GM21360 (cell line): ENCODE measurements around the gene TACR2.

ENCODE experiments used
- ATAC-seq: cut with Tn5 transposase; IDR thresholded peaks from one replicate; pipeline ENCODE4 v1.9.1; 2021; ENCODE audit warnings: mild to moderate bottlenecking, moderate library complexity; ENCODE audit not compliant: unreplicated experiment

The TACR2 gene

GRCh38 chr10:69377191-69377590 lies 39.5 kb downstream of the TACR2 start:
- no peak for ATAC-seq

DNA sequence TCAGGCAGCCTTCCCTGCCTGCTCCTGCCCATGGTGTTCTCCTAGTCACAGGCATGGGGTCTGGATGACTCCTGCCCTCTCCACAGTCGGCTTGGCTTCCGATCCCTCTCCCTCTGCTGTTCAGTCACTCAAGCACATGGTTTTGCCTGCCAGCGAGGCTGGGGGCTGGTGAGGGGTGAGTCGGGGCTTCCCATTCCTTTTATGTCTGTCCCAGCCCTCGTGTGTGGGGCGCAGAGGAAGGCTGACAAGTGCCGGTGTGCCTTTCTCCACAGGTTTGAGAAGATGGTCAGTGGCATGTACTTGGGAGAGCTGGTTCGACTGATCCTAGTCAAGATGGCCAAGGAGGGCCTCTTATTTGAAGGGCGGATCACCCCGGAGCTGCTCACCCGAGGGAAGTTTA lies 40.1 kb downstream of the TACR2 start:
- no peak for ATAC-seq

- ATAC-seq = no peak
Observed at GRCh38 chr10:69375307-69376151, 41.2 kb downstream of the TACR2 start.

- no peak for ATAC-seq
Observed at GRCh38 chr10:69374931-69375306, 41.8 kb downstream of the TACR2 start.

- no peak for ATAC-seq
Observed at GRCh38 chr10:69374242-69374641, 42.5 kb downstream of the TACR2 start.

DNA sequence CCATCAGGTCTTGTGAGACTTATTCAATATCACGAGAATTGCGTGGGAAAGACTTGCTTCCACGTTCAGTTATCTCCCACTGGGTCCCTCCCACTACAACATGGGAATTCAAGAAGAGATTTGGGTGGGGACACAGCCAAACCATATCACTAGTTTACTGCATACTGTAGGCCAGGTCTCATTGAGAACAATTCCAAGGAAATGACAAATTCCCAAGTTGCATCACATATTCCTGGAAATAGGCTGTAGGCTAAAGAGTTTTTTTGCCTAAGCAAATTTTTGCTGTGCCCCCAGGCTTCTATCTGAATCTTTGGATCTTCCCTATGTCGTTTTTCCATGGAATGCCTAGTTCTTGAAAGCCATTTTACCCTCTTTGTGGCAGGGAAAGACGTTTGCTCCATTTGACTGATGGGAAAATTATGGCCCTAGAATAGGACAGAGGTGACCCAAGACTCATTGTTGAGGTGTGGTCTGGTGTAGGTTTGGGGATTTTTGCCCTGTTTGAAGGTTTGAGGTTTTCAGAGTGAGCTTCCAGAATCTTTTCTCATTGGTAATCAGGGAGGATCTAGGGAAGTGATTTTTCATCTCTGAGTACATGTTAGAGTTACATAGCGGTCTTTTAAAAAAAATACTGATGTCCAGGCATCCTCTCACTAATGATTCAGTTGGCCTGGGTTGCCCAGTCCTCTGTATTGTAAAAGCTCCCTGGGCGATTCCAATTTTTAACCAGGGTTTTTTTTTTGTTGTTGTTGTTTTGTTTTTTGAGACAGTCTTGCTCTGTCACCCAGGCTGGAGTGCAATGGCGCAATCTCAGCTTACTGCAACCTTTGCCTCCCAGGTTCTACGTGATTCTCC lies 44.4 kb downstream of the TACR2 start:
- ATAC-seq = no peak

- no peak for ATAC-seq
Observed at GRCh38 chr10:69367469-69367868, 49.2 kb downstream of the TACR2 start.

GRCh38 chr10:69366738-69367137 lies 50.0 kb downstream of the TACR2 start:
- ATAC-seq = no peak

DNA sequence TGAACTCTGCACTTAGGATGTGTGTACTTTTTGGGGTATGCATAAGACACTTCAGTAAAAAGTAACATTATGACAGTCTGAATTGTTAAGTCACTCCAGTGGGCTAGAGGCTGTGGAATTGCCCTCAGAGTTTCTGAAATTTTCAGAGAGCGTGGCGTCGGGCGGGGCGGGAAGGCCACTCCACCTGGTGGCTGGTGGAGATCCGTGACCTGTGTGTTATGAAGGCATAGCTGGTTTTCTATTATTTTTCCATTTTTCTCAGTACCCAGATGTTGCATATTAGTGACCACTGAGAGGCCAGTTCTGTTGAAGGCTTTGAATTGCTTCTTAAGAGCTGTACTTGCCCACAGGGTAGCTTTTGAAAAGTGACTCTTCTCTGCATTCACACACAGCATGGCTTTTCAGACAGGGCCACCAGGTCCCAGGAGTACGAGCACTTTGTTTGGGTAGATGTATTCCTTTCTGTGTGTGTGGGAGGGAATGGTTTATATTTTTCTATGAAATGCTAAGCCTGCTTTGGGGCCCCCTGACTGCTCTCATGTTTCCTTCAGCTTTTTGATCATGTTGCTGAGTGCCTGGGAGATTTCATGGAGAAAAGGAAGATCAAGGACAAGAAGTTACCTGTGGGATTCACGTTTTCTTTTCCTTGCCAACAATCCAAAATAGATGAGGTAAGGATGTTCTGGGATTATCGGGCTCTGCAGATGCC lies 52.3 kb downstream of the TACR2 start:
- no peak for ATAC-seq

DNA sequence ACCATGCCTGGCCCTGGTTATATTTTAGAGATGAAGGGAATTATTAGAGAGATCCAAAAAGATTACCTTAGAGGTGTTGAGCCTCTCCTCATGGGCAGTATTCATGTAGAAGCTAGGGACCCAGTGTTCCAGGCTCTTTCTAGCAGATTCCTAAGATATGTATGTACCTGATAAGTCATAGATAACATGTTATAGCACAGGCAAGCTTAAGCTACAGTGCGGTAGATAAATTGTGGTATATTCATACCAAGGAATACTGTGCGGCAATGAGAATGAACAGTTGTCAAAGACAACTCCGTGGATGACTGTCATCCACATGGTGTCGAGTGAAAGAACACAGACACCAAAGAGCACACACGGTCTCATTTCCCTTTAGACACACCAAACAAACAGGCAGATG lies 53.1 kb downstream of the TACR2 start:
- no peak for ATAC-seq

DNA sequence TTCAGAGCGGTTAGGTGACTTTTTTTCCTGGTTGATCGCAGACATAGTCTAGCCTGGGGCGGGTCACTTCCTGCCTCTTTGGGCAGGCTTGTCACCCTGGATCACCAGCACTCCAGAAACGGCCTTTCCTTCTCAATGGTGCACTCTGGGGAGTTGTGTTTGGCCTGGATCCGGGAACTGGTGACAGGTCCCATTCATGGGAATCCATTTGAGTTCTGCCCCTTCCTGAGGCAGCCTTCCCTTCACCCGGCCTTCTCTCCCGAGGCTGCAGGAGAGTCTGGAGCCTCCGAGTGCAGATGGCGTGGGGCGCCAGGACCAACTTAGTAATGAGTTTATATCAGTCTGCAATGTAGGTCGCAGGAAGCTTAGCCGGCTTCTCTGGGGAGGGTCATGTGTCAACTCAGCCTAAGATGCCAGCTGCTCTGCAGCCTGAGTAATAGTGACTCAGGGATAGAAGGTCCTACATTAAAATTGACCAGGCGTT lies 54.2 kb downstream of the TACR2 start:
- no peak for ATAC-seq

DNA sequence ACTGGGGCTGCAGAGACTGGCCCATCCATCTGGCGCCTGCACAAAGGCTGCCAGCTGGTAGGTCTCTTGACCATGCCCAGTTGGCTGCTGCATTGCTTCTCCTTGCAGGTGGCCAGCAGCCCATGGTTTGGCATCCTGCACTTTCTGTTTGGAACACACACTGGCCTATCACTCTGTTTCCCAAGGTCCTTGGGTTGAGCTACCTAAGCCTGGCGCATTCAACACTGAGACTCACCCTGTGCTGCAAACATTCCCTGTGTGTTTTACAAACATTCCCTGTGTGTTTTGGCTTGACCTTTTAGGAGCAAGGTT lies 55.5 kb downstream of the TACR2 start:
- ATAC-seq = no peak

- ATAC-seq = no peak
Observed at GRCh38 chr10:69360485-69361302, 56.0 kb downstream of the TACR2 start.

DNA sequence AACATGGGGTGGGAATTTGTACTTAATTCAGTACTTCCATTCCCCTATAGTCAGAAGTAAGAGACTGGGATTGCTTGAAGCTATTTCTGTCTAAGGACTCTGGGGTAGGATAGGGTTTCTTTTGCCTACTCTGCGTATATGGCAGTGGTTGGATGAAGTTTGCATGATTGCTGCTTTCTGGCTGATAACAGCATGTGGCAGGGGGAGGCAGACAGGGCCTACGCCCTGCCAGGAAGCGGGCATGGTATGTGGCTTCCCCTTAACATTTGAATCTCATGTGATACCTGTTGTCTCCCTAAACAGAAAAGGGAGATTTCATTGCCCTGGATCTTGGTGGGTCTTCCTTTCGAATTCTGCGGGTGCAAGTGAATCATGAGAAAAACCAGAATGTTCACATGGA lies 57.1 kb downstream of the TACR2 start:
- no peak for ATAC-seq

- no peak for ATAC-seq
Observed at GRCh38 chr10:69359148-69359547, 57.6 kb downstream of the TACR2 start.

GRCh38 chr10:69358148-69358795 lies 58.4 kb downstream of the TACR2 start:
- no peak for ATAC-seq

DNA sequence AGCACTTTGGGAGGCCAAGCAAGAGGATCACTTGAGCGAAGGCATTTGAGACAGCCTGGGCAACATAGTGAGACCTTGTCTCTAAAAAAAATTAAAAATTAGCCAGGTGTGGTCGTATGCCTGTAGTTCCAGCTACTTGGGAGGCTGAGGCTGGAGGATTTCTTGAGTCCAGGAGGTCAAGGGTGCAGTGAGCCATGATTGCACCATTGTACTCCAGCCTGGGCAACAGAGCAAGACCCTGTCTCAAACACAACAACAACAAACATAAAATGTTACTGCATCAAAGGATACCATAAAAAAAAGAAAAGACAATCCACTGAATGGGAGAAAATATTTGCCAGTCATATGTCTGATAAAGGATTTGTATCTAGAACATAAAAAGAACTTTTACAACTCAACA lies 60.5 kb downstream of the TACR2 start:
- ATAC-seq = no peak

- ATAC-seq = no peak
Observed at GRCh38 chr10:69353977-69354635, 62.6 kb downstream of the TACR2 start.
